HT-29 (cell line): ENCODE measurements around the gene UBAC1. TPM values are rescaled to one million over a fixed set of nuclear protein-coding genes. Genes with fewer than 3 reads are reported as not detected.
"Not testable (repeated sequence)": the region's sequence is repeated elsewhere in the genome, so short reads cannot be mapped to it uniquely, and the experiment has no call there.

ENCODE experiments used
- DNase-seq: peaks from one replicate; pipeline ENCODE4 v3.0.0-alpha.2; 2015; ENCODE audit warnings: low spot score
- total RNA-seq: library from RNA; depleted of rRNA; stranded (reverse); fragments of >200 nt; shearing (Covaris generic); gene quantifications from 2 replicates; pipeline ENCODE4 v1.2.3, GENCODE V29; 2014

Gene UBAC1
- total RNA-seq, 1 experiment from 2014 or later, result 53.0 TPM

DNA sequence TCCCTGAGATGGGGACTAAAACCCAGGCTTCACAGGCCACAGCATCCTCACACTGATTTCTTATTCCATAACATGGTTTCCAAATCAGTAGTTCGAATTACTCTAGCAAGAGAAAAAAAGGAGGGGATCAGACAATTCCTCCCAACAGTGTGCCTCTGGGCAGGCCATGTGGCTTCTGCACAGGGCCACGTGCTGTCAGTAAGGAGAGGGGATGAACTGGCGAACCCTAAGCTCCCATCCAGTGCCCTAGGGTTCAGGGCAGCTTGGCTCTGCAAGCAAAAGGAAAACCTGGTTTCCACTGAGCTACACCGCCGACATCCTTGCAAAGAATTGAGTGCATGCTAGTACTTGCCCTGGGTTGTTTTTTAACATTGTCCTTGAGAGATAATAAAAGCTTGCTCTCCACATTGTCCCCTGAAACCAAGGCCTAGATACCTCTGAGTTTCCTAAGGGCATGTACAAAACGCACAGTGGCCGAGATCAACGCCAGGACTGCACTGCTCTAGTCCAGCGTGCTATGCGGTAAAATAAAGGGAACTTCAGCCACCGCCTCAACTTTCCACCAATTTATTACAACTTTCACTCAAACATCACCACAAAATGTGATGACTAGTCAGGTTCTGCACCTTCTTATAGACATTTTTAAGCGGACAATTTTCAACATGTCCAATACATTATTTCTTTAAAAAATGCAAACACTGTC is 58.4 kb downstream of the UBAC1 start:
- no peak for DNase-seq

- no peak for DNase-seq
Observed at GRCh38 chr9:135901826-135902225, 59.3 kb downstream of the UBAC1 start.

- DNase-seq, result no peak
Observed at GRCh38 chr9:135901031-135901758, 60.0 kb downstream of the UBAC1 start.

- DNase-seq, result no peak
Observed at GRCh38 chr9:135898634-135899407, 62.4 kb downstream of the UBAC1 start.

GRCh38 chr9:135896626-135897025 is 64.5 kb downstream of the UBAC1 start:
- DNase-seq, result no peak

DNA sequence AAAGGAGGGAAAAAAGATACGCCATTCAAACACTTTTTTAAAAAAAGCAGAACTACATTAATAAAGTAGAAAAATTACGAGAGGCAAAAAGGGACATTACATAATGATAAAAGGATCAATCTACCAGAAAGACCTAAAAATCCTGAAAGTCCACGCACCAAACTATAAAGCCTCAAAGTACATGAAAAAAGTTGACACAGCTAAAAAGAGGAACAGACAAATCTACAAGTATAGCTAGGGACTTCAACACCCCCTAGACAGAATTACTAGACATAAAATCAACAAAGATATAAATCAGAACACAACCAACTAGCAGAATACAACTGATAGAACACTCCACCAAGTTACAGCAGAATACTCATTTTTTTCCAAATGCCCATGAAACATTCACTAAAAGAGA is 65.0 kb downstream of the UBAC1 start:
- DNase-seq, result no peak

- DNase-seq, result no peak
Observed at GRCh38 chr9:135895202-135895848, 65.8 kb downstream of the UBAC1 start.

DNA sequence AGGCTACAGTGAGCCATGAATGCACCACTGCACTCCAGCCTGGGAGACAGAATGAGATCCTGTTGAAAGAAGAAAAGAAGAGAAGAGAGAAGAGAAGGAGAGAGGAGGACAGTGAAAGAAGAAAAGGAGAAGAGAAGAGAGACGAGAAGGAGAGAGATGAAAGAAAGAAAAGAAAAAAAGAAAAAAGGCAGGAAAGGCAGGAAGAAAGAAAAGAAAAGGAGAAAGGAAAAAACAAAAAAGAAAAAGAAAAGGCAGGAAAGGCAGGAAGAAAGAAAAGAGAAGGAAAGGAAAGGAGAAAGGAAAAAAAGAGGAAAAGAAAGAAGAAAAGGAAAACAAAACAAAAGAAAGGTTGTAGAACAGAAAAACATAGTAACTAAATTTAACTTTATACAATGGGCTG is 68.1 kb downstream of the UBAC1 start:
- no peak for DNase-seq

- not testable (repeated sequence) for DNase-seq
Observed at GRCh38 chr9:135892327-135892726, 68.8 kb downstream of the UBAC1 start.

GRCh38 chr9:135891027-135891631 is 70.0 kb downstream of the UBAC1 start:
- no peak for DNase-seq

DNA sequence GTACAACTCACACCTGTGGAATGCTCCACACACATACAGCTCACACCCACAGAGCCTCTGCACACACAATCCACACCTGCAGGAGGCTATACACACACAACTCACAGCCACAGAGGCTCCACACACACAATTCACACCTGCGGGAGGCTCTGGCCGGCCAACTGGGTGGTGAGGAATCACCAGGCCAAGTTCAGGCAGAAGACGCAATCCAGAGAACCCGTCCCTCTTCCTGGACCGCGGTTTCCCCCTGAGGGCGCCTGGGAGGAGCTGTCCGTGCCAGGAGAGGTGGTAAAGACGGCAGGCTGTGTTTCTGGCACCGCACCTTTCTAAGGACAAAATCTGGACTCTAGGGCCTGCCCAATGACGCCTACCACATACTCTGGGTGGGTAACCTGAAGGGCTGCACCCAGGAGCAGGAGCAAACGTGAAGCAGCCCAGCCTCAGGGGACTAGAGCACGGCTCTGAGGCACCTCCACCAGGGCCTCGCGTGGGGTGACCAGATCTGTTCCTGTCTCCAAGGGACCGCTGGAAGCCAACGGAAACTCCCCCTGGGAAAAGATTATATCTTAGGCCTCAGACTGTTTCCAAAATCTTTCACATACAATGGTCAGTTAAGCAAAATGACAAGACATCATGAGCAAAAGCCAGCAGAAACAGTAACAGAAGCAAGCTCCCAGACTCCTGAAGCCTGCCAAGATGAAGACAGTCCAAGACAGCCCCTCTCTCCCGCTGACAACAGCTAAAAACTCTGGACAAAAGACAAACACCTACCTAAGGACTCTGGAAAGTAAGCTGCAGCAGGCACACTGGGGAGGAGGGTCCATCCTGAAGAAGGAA is 70.8 kb downstream of the UBAC1 start:
- no peak for DNase-seq

GRCh38 chr9:135889564-135890189 is 71.5 kb downstream of the UBAC1 start:
- no peak for DNase-seq

DNA sequence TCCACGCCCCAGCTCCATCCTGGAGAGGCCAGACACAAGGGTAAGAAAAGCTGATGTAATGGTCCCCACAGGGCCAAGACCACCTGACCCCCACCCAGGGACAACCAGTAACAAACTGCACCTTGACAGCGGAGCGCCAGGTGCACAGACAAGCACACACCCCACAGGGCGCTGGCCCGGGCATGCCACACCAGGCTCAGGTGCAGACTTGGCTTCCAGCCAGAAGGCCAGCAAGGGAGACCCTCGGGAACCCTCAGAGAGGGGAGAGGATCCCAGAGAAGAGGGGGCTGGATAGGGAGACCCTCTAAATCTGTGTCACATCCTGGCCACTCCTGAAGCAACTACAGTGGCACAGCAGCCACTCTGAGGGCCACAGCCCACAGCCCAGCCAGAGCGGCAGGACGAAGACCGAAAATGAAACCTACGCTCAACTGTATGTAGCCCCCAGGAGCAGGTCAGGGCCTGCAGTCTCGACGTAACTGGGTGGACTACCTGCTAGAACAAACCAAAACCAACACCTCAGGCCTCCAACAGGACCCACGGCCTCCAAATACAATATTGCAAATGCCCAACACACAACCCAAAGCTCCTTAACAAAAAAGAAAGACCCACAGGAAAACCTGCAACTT is 72.3 kb downstream of the UBAC1 start:
- DNase-seq, result no peak

DNA sequence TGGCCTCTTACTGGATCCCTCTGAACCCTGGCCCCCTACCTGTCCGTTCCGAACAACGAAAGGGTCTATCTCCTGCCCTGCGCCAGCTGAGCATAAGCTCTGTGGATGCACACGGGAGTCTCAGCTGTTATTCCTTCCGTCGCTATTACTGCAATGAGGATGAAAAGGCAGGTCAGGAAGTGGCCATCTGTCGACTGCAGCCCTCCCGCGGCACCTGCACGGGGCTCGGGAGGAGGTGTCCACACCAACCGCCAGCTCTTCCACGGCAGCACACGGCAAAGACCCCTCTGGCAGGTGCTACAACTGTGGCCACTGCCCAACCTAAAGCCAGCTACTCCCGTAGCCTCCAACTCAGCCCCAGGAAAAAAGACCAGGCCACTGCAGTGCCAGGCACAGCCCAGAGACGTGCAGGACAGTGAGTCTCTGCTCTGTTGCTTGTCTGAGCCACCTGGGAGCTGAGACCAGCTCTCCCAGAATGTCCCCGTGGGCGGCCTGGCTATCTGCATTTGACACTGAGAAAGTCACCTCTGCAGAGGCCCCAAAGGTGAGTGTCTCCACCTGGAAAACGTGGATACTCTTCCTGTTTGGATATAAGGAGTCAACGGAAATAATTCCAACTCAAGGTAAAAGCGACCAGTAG is 72.9 kb downstream of the UBAC1 start:
- no peak for DNase-seq

DNA sequence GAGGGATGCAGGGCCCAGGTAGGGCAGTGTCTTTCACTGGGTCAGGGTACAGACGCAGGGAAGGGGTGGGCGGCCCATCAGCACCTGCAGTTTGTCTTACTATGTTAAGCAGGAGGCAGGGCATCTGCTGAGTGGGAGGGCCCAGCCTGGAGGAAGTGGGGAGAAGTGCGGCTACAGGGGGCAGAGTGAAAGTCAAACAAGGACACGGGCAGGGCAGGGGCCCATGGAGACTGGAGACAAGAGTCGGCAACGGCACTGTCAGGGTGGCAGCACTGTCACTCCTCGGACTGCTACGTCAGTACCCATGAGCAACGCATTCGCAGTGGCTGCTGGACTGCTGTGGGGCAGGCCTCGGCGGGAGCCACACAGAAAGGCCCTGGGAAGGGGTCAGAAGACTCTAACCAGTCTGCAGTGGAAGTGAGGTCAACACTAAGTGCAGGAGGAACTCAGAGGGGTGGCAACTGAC is 73.6 kb downstream of the UBAC1 start:
- DNase-seq, result no peak

DNA sequence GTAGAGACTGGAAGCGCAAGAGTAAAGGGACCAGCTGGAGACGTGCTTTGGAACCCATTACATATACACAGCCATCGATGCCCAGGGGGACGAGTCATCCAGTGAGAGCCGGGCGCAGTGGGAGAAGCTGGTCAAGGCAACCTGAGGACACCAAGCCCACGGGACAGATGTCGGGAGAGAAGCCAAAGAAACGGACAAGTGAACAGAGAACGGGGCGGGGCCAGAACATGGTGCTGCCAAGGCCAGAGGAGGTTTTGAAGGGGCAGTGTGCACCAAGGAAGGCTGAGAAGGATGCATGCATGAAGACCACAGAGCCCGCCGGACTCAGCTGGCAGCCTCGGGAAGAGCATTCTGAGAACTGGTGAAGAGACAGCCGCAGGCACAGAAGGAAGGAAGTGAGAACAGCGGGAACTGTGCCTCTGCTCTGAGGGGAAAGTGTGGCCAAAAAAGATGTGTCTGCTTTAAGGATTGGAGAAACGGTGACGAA is 74.1 kb downstream of the UBAC1 start:
- no peak for DNase-seq

DNA sequence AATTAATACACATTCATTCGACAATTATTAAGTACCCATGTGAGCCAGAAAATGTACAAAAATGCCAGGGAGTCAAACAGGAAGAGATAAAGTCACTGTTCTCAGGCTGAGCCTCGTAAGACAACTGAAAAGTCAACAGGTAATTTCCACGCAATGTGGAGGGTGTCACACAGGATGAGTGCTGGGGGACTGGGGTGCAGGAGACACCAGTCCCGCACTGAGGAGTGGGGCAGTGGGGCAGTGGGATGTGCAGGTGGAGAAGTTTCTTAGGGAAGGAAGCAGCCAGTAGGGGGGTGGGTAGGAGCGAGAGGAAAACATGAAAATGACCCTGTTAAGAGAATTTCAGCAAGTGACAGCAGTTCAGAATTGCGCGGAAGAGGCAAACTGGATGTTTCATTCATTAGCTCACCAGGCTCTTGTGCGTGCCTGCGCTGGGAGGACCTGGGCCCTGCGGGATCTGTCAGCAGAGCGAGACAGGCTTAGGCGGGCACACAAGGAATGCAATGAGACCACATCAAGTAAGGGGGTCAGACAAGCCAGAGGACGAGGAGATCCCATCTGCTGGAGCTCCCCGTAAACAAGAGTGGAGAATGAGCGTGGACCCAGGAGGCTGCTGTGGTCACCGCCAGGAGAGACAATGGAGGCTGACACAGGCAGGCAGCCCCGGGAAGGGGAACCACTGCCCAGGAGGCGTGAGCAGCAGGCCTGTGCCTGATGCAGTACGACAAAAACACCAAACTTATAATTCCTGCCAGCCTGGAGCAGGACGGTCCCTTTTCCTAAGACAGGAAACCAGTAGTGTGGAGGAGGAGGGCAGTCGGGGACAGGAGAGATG is 74.8 kb downstream of the UBAC1 start:
- no peak for DNase-seq
